ENCODE measurements around the gene VGLL1. TPM values are rescaled to one million over a fixed set of nuclear protein-coding genes. Genes with fewer than 3 reads are reported as not detected.

VGLL1 gene
- total RNA-seq, 1 experiment from 2014 or later, result not detected

- ChIA-PET CTCF (no interaction called here), POLR2A (no interaction called here)
- no TSS peak for BruUV-seq (replicated peaks)
- H3K4me3 ChIP-seq (ENCODE audit: low read depth in 2 of 2, low read length in 2 of 2), result no peak overlapping the region
- intact Hi-C loops (cut with micrococcal nuclease; ENCODE audit: unreplicated experiment), result no loop called here
- no peaks in the 10 kb centered on the region for H3K9me3 ChIP-seq (ENCODE audit: control insufficient read depth, insufficient read depth, low read depth, low read length)
- H3K27me3 ChIP-seq (ENCODE audit: control insufficient read depth, insufficient read depth, low read length), result no peaks in the 10 kb centered on the region; the same call in 1 of the 2 replicates
- DNase-seq (ENCODE audit: low read depth, low spot score) (no peak), ATAC-seq (no peak)
- no peaks in the 10 kb centered on the region for H3K36me3 ChIP-seq (ENCODE audit: control insufficient read depth, insufficient read depth, low read length)
- in situ Hi-C loops (cut with HindIII; ENCODE audit: low pct_unique_long_range_greater_than_20kb, low sequenced_read_pairs), result no loop called here
- TF ChIP-seq CTCF (IDR thresholded peaks at IDR 0.05) (no peak), SIN3A (IDR thresholded peaks at IDR 0.05; ENCODE audit: borderline replicate concordance, insufficient read depth, low read depth, low read length) (no peak), REST (IDR thresholded peaks at IDR 0.05; ENCODE audit: insufficient read depth in 1 of 2, low read depth in 2 of 2, low read length in 1 of 2) (no peak), POLR2AphosphoS5 (IDR thresholded peaks at IDR 0.05; ENCODE audit: low read depth, low read length) (no peak), TCF7L2 (IDR thresholded peaks at IDR 0.05; ENCODE audit: low read depth, low read length) (no peak)
- no peaks in the 10 kb centered on the region for H3K4me1 ChIP-seq (ENCODE audit: control insufficient read depth, insufficient read depth, low read length)
- no peak overlapping the region for H3K27ac ChIP-seq (ENCODE audit: low read length)
These were observed 68.0 kb downstream of the VGLL1 start for GRCh38 chrX:136600059-136600458.

Small RNA genes within 50 kb of the gene (microRNA-seq; reads per million reads assigned to microRNA genes)
- gene MIR934 (ENCODE audit: unreplicated experiment), result not detected

Other genes with a start within 250 kb of the VGLL1 start
- gene ADGRG4, start 231.3 kb upstream of the VGLL1 start, total RNA-seq (2021; ENCODE audit: unreplicated experiment), result not detected
- gene BRS3, start 44.3 kb upstream of the VGLL1 start, total RNA-seq (2021; ENCODE audit: unreplicated experiment), result not detected
- 76.0 TPM for gene HTATSF1, start 34.6 kb upstream of the VGLL1 start, total RNA-seq (2021; ENCODE audit: unreplicated experiment)
- gene CD40LG, start 115.9 kb downstream of the VGLL1 start, total RNA-seq (2021; ENCODE audit: unreplicated experiment), result not detected
- 35.5 TPM for gene ARHGEF6, start 248.7 kb downstream of the VGLL1 start, total RNA-seq (2021; ENCODE audit: unreplicated experiment)